Keratinocyte (primary cell): ENCODE measurements around the gene CD7. TPM values are rescaled to one million over a fixed set of nuclear protein-coding genes. Genes with fewer than 3 reads are reported as not detected.

Source experiments
- DNase-seq: peaks from one replicate; pipeline ENCODE4 v3.0.0-alpha.2; 2011; ENCODE audit warnings: low read depth, missing footprints, low spot score
- FAIRE-seq: peaks from 2 replicates; lab custom pipeline; 2011; peaks lifted over from hg19 to GRCh38; lab: Jason Lieb, UNC
- H2AFZ ChIP-seq: 2 replicates; pipeline ENCODE4 v1.6.0; 2012; ENCODE audit warnings: low read length, control low read depth, inconsistent platforms; ENCODE audit not compliant: control insufficient read depth
- H3K27ac ChIP-seq: 2 replicates; pipeline ENCODE4 v1.5.1; 2011; ENCODE audit warnings: low read length; ENCODE audit not compliant: control insufficient read depth, insufficient read depth
- H3K27me3 ChIP-seq: 3 replicates; pipeline ENCODE4 v1.6.0; 2011; ENCODE audit warnings: low read length; ENCODE audit not compliant: control insufficient read depth, insufficient read depth; ENCODE audit errors: extremely low read depth
- H3K36me3 ChIP-seq, 2 experiments: 2 replicates in 1 of 2; 3 replicates in 1 of 2; pipeline ENCODE4 v1.5.1; 2011; ENCODE audit warnings: low read length in 2 of 2, mild to moderate bottlenecking in 1 of 2; ENCODE audit not compliant: control insufficient read depth in 2 of 2, insufficient read depth in 2 of 2; ENCODE audit errors: extremely low read depth in 1 of 2
- H3K4me1 ChIP-seq: 3 replicates; pipeline ENCODE4 v1.5.1; 2011; ENCODE audit warnings: low read length; ENCODE audit not compliant: control insufficient read depth, insufficient read depth; ENCODE audit errors: extremely low read depth
- H3K4me2 ChIP-seq: 3 replicates; pipeline ENCODE4 v1.6.0; 2011; ENCODE audit warnings: low read depth, low read length; ENCODE audit not compliant: control insufficient read depth, insufficient read depth; ENCODE audit errors: extremely low read depth
- H3K4me3 ChIP-seq, 3 experiments: fragments of 200-600 bp in 1 of 3; sonication (generic) in 1 of 3; 2 replicates in 2 of 3; 3 replicates in 1 of 3; pipeline ENCODE4 v1.5.1; 2011 to 2016; ENCODE audit warnings: low read length in 3 of 3, mild to moderate bottlenecking in 3 of 3, control low read depth in 2 of 3, inconsistent platforms in 1 of 3, low read depth in 1 of 3, mixed read lengths in 1 of 3, mixed run types in 1 of 3, moderate library complexity in 1 of 3; ENCODE audit not compliant: control insufficient read depth in 2 of 3, insufficient read depth in 2 of 3; ENCODE audit errors: extremely low read depth in 1 of 3
- H3K79me2 ChIP-seq: 2 replicates; pipeline ENCODE4 v1.6.0; 2012; ENCODE audit warnings: low read length; ENCODE audit not compliant: control insufficient read depth, insufficient read depth
- H3K9ac ChIP-seq: 3 replicates; pipeline ENCODE4 v1.6.0; 2011; ENCODE audit warnings: low read length; ENCODE audit not compliant: control insufficient read depth, insufficient read depth; ENCODE audit errors: extremely low read depth
- H3K9me1 ChIP-seq: 3 replicates; pipeline ENCODE4 v1.6.0; 2011; ENCODE audit warnings: low read length; ENCODE audit not compliant: control insufficient read depth, insufficient read depth; ENCODE audit errors: extremely low read depth
- H3K9me3 ChIP-seq: 2 replicates; pipeline ENCODE4 v1.5.1; 2012; ENCODE audit warnings: low read depth, low read length; ENCODE audit not compliant: control insufficient read depth
- H4K20me1 ChIP-seq: 3 replicates; pipeline ENCODE4 v1.6.0; 2011; ENCODE audit warnings: low read length; ENCODE audit not compliant: control insufficient read depth, insufficient read depth; ENCODE audit errors: extremely low read depth
- CTCF ChIP-seq, 3 experiments: IDR thresholded peaks in 1 of 3; conservative IDR thresholded peaks in 1 of 3; optimal IDR thresholded peaks in 1 of 3; 2 replicates in 2 of 3; 3 replicates in 1 of 3; pipeline versions ENCODE3 to v1.5.1; 2011; ENCODE audit warnings: low read length in 3 of 3, mild to moderate bottlenecking in 3 of 3, moderate library complexity in 2 of 3, control low read depth in 1 of 3, inconsistent platforms in 1 of 3; ENCODE audit not compliant: insufficient read depth in 2 of 3; ENCODE audit errors: extremely low read depth in 1 of 3
- EZH2 ChIP-seq: IDR thresholded peaks from one replicate; pipeline ENCODE4 v1.6.1; 2012; ENCODE audit warnings: inconsistent platforms, mild to moderate bottlenecking, low read length, moderate library complexity
- dilution Hi-C: fragments of 300-500 bp; cut with MboI; formaldehyde crosslinking; loops from one replicate; pipeline ENCODE4 v1.7.0; 2020; ENCODE audit warnings: low sequenced_read_pairs; ENCODE audit not compliant: extremely low pct_ligation_motif_present
- polyA plus RNA-seq, 5 experiments: library from polyadenylated mRNA; depleted of rRNA in 3 of 5; stranded (reverse) in 3 of 5; stranded (forward) in 1 of 5; unstranded in 1 of 5; fragments of >200 nt; gene quantifications; 1 replicate in 1 of 5; 2 replicates in 3 of 5; 3 replicates in 1 of 5; pipeline versions ENCODE4 v1.2.1 to v1.2.3, GENCODE V29; 2011 to 2012; ENCODE audit warnings: missing spikeins in 2 of 5, low read depth in 1 of 5, low replicate concordance in 1 of 5

The CD7 gene
- polyA plus RNA-seq, 1 donor (not counting 4 experiments of a cell fraction or from before 2014, with no cell fraction given): not detected

- H3K9ac ChIP-seq: no peak within 1 kb of the TSS
- TF ChIP-seq CTCF (optimal IDR thresholded peaks at IDR 0.05 in 1 of 3, IDR thresholded peaks at IDR 0.05 in 1 of 3, conservative IDR thresholded peaks at IDR 0.05 in 1 of 3; ENCODE audit: extremely low read depth in 1 of 3, insufficient read depth in 2 of 3, low read length in 3 of 3) (peak in 1 of 3 experiments; percentile 28), EZH2 (no peak)
- no peaks in the 10 kb centered on the region for H3K9me1 ChIP-seq
- dilution Hi-C loops: no loop called here
- H4K20me1 ChIP-seq: no peaks in the 10 kb centered on the region
- FAIRE-seq: no peak
- H2AFZ ChIP-seq: no peak within 1 kb of the TSS
- no peak within 1 kb of the TSS for H3K4me3 ChIP-seq
- no peak for DNase-seq
- no peaks in the 10 kb centered on the region for H3K79me2 ChIP-seq
- H3K9me3 ChIP-seq: no peaks in the 10 kb centered on the region
- no peaks in the 10 kb centered on the region for H3K36me3 ChIP-seq
- H3K27me3 ChIP-seq: peaks cover 21% of the 10 kb centered on the region
- no peak within 1 kb of the TSS for H3K4me2 ChIP-seq
- H3K27ac ChIP-seq: no peak within 1 kb of the TSS
- H3K4me1 ChIP-seq: peaks cover 14% of the 10 kb centered on the region
Observed at GRCh38 chr17:82358465-82359350, 41.3 kb upstream of the CD7 start, which contains the start of gene TEX19. Gene TEX19 (plus strand): TSS chr17:82359247. CDS start chr17:82362151, 2,904 bp downstream.

- dilution Hi-C loops: no loop called here
- H2AFZ ChIP-seq: no peak overlapping the region
- no peaks in the 10 kb centered on the region for H3K36me3 ChIP-seq
- no peak overlapping the region for H3K27ac ChIP-seq
- H3K79me2 ChIP-seq: no peaks in the 10 kb centered on the region
- H3K4me1 ChIP-seq: peaks cover 14% of the 10 kb centered on the region
- no peaks in the 10 kb centered on the region for H3K9me1 ChIP-seq
- FAIRE-seq (no peak), DNase-seq (no peak)
- H3K4me2 ChIP-seq: no peak overlapping the region
- TF ChIP-seq CTCF (optimal IDR thresholded peaks at IDR 0.05 in 1 of 3, IDR thresholded peaks at IDR 0.05 in 1 of 3, conservative IDR thresholded peaks at IDR 0.05 in 1 of 3; ENCODE audit: extremely low read depth in 1 of 3, insufficient read depth in 2 of 3, low read length in 3 of 3): no peak
- TF ChIP-seq EZH2: no peak
- H4K20me1 ChIP-seq: peaks cover under 1% of the 10 kb centered on the region
- no peak overlapping the region for H3K9ac ChIP-seq
- no peak overlapping the region for H3K4me3 ChIP-seq
- H3K27me3 ChIP-seq: peaks cover 21% of the 10 kb centered on the region
- no peaks in the 10 kb centered on the region for H3K9me3 ChIP-seq
Observed at GRCh38 chr17:82357394-82357793, 40.0 kb upstream of the CD7 start.
